Fibroblast of skin of left biceps (primary cell): Measurements from ENCODE around the gene SHLD2.
"Not testable (repeated sequence)": the region's sequence is repeated elsewhere in the genome, so short reads cannot be mapped to it uniquely, and the experiment has no call there.

Experiments
- DNase-seq, 2 experiments: peaks; one replicate each; pipeline ENCODE4 v3.0.0-alpha.2; 2013; ENCODE audit warnings: low read depth in 2 of 2

Gene SHLD2

DNA sequence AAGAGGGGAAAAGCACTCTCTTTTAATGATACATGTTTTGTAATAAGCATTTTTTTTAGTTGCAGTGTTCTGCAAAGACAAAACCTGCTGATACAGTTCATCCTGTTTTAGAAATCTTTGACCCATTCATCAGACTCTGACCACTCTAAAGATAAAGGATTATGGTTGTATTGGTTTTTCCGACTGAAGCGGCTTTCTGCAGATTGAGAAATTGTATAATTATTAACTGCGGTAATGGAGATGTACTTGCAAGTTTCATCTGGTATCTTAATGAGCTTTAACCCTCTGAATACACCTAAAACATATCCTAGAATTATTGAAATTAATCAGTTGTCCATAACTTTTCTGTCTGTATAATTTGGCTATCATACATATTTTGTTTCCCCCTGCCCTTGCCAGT lies 50.6 kb downstream of the SHLD2 start:
- DNase-seq, result not testable (repeated sequence)

DNA sequence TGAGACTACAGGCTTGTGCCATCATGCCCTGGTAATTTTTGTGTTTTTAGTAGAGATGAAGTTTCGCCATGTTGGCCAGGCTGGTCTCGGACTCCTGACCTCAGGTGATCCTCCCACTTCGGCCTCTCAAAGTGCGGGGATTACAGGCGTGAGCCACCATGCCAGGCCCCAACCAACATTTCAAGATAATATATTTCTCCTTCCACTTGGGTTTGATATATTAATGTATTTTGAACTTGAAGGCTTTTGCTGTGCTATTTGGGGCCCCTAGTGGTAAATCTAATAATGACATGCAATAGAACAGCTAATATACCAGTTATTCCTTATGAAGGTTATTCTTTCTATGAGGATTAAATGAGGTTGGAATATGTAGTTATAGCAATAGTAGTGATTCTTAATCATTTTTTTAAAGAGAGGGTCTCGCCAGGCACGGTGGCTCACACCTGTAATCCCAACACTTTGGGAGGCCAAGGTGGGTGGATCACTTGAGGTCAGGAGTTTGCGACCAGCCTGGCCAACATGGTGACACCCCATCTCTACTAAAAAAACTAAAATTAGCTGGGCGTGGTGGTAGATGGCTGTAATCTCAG lies 54.1 kb downstream of the SHLD2 start:
- not testable (repeated sequence) for DNase-seq

DNA sequence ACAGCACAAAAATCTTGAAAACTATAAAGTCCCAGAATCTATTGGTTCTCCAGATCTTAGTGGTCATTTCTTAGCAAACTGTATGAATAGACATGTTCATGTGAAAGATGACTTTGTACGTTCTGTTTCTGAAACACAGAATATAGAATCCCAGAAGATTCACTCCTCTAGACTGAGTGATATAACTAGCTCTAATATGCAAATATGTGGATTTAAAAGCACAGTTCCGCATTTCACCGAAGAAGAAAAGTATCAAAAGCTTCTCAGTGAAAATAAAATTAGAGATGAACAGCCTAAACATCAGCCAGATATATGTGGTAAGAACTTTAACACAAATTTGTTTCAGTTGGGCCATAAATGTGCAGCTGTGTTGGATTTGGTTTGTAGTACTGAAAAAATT lies 56.5 kb downstream of the SHLD2 start:
- DNase-seq, result not testable (repeated sequence)

DNA sequence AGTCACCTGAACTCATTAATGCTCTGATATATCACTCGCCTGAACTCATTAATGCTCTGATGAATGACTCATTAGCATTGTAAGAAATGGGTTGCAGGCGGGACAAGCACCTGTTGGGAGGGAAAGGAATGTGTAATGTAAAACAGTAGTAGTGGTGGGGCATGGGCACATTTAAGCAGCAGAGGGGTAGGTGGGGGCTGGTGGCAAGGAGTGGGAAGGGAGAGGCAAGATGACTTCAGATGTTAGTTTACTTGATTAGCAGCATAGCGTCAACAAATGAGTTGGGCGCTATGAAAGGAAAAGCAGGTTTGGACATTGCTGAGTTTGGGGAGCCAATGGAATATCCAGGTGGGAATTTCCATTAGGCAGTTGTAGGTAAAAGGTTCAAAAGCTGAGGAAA lies 61.8 kb downstream of the SHLD2 start:
- DNase-seq, result not testable (repeated sequence)

DNA sequence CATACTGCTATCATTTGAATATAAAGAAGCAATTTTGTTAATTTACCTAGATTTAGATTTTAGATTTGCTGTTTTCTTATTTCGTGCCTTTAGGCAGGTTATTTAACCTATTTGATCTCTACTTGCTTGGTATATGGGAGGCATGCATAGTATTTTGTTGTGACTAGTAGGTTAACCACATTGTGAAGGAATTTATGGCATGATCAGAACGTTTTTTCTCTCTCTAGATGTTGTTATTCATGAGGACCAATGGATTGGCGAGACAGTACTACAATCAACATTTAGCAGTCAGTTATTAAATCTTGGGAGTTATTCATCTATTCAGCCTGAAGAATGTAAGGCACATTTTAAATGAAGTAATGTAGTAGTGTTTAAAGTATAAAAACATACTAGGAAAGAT lies 62.8 kb downstream of the SHLD2 start:
- DNase-seq, result peak; percentile 5 to 13

DNA sequence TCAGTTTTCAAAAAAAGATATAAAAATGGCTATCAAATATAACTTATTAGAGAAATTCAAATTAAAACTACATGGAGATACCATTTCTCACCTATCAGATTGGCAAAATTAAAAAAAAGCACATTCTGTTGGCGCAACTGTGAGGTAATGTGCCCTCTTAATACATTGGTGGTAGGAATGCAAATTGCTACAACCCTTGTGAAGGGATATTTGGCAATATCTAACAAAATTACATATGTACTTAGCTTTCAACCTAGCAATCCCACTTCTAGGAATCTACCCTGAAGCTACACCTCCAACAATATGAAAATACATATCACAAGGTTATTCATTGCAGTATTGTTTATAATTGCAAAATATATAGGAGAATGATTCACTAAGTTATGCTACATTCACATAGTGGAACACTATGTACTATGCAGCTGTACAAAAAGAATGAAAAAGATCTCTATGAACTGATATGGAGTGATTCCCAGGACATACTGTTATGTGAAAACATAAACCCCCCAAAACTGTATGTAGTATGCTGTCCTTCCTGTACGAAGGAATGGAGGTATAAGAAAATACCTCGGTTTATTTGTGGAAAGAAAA lies 67.8 kb downstream of the SHLD2 start:
- DNase-seq, result peak in 1 of 2 experiments; percentile 0

DNA sequence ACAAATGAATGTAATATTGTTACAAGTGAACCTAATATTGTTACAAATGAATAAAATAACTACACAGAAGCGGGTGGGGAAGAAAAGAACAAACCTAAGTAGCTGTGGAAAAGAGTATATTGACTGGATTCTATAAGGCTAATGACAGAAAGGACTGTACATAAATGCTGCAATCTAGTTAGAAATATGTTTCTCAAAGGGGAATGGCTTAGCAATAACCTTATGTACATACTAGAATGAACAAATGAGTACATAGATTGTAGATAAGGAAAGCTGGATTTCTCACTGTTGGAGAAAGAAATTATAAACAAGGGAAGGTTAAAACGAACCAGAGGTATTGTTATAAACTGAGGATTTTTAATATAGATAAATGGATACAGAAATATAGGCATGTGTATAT lies 68.4 kb downstream of the SHLD2 start:
- not testable (repeated sequence) for DNase-seq

DNA sequence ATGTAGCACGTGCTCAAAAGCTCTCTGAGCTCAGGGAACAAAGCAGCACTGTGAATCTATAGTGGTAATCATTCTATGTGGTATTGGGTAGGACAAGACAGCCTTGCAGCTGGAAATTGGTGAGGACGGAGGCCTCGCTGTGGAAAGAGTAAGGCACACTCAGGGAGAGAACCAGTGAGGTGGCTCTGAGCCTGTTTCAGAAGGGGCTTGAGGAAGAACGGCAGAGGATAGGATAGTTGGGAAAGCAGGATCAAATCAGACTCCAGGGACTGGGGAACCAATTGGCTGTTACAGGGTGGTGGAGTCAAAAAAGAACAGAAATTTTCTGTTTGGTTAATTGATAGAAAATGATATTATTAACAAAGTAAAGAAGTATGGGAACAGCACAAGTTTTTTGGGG lies 74.9 kb downstream of the SHLD2 start:
- DNase-seq, result not testable (repeated sequence)

DNA sequence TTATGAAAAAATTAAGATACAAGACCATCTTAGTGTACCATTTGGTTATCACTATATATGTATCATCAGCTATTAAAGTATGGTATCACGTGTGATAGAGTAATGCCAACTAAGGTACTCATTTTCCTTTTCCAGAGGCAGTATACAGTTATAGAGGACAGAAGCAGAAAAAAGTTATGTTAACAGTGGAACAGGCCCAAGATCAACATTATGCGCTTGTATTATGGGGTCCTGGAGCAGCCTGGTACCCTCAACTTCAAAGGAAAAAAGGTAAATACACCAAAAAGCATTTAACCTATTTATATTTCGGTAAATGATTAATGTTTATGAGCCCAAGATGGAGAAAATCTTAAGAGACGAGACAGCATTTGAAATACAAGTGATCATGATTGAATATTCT lies 75.7 kb downstream of the SHLD2 start:
- not testable (repeated sequence) for DNase-seq

DNA sequence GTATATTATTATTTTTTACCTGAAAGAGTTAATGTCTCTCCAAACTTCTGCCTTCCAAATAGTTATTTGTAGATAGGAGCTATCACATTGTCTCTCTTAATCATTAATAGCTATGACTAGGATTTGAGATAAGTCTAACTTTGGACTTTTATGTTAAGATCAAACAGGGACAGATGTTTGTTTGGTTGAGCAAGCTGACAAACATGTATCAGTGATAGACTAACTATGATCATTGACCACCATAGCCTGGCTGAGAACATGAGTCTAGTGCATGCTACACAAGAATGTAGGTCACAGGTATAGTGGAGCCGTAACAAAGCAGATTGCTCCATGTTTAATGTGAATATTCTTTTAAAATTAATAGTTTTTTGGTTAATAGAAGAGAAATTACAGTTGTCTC lies 76.7 kb downstream of the SHLD2 start:
- DNase-seq, result not testable (repeated sequence)

DNA sequence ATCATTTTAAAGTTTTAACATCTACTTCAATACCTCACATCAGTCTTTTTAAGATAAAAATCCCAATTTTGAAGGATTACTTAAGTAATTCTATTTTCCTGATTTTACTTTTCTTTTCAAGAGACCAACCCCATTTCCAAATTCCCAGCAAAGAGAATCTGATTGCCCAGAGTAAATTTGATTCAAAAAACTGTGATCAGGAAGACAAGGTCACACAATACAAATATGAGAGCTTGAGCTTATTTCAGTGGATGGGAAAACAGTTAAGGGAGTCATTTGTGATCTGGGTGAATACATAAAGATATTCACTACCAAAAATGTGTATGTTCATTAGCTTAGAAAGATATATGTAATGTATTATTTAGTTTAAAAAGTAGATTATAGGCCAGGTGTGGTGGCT lies 77.2 kb downstream of the SHLD2 start:
- DNase-seq, result not testable (repeated sequence)

DNA sequence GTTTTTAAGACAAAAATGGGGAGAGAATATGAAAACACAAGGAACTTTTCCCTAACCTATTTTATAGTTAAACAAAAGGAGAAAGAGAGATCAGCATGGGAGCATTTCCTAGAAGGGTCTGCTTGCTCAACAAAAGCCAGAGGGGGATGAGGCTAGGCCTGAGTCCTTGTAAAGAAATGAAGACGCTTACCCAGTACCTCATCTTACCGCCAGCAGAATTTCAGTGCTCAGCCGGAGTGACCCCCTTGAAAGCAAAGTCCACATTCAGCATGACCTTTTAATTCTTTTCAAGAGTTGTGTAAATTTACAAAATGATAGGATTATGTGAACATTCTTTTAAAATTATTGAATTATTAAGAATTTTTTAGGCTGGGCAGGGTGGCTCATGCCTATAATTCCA lies 82.6 kb downstream of the SHLD2 start:
- not testable (repeated sequence) for DNase-seq

DNA sequence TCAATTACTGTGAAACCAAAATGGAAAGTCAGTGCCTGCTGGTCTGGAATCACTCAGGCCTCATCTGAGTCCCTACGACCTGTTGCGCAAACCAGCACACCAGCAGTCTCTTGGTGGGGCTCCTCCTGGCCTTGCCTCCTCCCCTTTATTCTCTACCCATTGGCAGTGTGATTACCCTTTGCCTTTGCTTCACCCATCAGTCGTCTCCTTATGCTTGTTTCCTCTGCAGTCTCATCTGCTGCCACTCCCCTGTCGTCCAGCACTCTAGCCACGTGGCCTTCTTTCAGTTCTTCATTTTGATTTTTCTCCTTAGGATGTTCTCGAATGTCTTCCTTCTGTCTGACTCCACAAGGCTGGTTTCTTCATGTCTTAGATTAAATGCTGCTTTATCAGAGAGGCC lies 89.4 kb downstream of the SHLD2 start:
- not testable (repeated sequence) for DNase-seq

DNA sequence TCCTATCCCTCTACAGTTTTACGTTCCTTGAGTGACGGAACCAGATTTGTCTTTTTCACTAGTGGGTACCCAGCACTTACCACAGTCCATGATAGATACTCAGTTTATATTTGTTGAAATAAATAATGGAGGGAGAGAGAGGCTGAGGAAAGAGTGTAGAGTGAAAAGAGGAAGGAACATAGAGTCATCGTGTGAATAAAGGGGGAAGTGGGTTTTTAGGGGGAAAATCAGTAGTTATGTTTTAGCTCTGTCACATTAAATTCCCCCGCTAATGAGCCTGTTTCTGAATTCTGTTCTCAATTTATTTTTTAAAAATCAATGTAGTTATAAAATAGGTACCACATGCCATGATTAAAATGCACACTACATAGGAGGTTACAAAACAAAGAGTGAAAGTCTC lies 91.0 kb downstream of the SHLD2 start:
- DNase-seq, result not testable (repeated sequence)

DNA sequence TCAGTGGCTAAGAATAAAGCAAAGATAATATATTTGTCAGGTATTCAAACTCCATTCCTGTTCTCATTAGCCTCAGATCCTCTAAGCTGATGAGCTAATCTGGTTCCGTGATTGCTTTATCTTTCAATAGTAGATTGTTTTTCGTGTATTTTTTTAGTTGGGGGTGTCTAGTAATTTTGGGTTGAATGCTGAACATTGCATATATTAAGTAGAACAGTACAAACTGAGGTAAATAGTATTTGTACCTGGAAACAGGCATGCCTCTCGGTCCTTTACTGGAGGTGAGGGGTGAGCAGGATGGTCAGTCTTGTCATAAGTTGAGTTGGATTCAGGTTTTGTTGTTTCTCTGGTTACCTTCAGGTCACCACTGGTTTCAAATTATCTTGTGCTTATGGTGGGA lies 92.6 kb downstream of the SHLD2 start:
- DNase-seq, result not testable (repeated sequence)

DNA sequence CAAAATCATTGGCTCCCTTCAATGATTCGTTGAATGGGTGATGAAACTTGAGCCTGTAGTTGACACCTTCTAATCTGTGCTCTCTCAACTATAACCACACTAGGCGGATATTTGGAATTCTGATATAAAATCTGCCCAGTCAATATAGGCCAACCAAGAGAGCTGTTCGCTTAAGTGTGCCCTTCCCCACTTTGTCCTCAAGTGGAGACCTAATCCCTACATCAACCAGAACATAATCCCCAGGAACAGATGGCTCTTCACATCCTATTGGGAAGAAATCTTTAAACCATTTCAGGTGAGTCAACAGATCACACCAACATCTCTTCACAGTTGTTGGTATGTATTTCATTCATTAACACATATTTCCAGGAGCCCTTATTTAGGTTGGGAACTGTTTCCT lies 96.8 kb downstream of the SHLD2 start:
- DNase-seq, result not testable (repeated sequence)

DNA sequence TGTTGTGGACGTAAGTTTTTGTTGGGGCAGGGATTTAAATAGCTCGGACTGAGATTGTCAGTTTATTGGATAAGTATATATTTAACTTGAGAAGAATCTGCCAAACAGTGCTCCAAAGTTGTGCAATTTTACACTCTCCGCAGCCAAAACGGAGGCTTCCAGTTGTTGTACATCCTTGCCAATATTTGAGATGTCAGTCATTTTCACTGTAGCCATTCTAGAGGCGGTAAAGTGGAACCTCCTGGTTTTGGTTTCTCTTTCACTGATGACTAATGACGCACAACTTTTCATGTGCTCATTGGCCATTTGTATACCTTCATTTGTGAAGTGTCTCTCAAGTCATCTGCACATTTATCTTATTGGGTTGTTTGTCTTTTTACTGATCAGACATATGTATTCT lies 105.9 kb downstream of the SHLD2 start:
- DNase-seq, result not testable (repeated sequence)

DNA sequence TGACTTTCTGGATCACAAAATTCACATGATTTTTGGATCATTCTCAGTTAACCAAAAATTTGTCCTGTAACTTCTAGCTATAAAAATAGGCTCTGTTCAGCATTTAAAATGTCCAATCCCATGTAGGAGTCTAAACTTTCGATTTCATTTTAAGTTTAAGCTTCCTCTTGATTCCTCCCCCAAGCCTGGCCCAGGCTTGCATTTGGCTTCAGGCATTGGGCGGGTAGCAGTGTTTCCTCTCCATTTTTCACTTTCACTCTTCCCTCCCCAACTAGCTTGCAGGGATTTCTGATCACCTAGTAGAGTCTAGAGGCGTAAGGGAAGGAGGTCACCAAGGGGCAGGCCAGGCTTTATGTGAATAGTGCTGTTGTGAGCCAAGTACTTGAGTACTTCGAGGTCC lies 109.8 kb downstream of the SHLD2 start:
- not testable (repeated sequence) for DNase-seq

DNA sequence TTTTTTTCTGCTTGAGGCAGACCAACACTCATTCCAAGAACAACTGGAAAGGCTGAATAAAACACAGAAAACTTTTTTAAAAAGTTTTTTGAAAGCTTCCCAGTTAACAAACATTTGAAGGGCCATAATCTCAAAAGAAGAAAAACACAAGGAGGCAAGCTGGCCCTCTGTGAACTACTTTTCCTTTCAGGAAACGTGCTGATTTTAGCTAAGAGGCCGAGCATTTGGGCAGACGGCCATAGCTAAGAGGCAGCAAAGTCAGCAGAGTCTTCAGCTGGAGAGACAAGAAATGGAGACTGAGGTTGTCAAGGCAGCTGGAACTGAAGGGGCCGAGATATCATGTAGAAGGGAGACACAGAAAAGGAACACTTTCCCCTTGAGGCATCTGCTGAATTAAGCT lies 111.9 kb downstream of the SHLD2 start:
- DNase-seq, result not testable (repeated sequence)

DNA sequence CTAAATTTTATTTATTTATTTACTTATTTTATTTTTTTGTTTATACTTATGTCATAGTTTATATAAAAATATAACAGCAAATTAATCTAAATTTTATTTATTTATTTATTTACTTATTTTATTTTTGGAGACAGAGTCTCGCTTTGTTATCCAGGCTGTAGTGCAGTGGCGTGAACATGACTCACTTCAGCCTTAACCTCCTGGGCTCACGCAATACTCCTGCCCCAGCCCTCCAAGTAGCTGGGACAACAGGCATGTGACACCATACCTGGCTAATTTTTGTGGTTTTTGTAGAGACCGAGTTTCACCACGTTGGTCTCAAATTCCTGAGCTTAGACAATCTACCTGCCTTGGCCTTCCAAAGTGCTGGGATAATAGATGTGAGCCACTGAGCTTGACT lies 115.3 kb downstream of the SHLD2 start:
- DNase-seq, result not testable (repeated sequence)

DNA sequence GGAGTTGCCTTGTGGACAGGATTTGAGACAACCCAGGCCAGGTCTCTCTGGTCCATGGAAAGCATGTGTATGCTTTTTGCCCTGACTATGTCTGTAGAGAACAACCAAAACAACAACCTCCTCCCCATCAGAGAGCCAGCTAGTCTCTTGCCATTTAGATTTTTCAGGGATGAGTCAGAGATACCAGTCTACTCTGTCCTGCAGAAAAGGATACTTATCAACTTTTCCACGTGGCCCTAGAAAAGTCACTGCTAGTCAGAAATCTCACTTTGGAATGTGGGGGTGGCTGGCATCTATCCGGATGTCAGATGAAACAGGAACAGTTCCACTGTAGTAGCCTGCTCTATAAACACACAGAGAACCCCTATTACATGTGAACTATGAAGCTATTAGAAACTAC lies 116.8 kb downstream of the SHLD2 start:
- not testable (repeated sequence) for DNase-seq

DNA sequence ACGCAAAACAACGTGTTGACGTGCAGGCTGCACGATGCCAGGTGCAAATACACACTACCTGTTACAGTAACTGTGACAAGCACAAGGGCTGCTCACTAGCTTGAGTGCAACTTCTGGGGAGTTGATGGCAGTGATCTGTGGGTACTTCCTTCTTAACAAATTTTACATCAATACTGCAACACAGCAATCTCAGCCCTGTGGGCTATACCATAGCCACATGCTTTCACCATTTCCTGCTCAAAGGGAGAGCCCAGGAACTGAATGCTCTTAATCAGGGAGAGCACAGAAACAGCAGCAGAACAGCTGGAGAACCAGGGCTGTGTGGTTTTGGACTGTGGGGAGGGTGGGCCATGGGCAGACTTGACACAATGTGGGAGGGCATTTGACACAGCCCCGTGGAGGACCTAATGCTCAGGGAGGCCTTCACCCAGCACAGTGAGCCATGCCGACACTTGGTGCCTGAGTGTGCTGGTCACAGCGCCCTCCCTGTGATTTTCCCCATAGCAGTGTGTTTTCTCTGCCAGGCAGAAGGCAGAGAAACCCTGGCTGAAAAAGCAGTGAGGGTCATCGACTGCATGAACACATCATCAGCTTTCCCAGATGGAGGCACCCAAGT lies 118.3 kb downstream of the SHLD2 start:
- DNase-seq, result not testable (repeated sequence)

DNA sequence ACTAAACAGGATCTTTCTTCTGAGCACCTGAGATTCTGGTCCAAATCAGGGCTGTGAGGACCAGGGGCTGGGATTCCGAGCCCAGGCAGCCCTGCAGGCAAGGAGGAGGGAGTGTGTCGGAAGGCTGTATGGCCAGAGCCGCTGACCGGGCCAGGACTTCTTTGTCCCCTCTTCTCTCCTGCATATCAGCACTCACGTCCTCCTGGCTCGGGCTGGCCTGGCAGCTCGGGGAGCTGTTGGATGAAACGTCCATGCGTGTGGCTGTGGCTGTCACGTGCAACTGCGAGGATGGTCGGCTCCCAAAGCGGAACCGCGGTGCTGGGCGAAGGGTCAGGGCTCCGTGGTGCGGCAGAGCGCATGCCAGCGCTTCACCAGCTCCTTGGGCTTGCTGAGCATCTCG lies 118.8 kb downstream of the SHLD2 start:
- DNase-seq, result not testable (repeated sequence)
